Measurements from ENCODE around the gene DHRS7B. TPM values are rescaled to one million over a fixed set of nuclear protein-coding genes. Genes with fewer than 3 reads are reported as not detected.

DHRS7B gene
- total RNA-seq, 4 donors from 2014 or later: 17.0 to 44.2 (median 37.4) TPM

DNA sequence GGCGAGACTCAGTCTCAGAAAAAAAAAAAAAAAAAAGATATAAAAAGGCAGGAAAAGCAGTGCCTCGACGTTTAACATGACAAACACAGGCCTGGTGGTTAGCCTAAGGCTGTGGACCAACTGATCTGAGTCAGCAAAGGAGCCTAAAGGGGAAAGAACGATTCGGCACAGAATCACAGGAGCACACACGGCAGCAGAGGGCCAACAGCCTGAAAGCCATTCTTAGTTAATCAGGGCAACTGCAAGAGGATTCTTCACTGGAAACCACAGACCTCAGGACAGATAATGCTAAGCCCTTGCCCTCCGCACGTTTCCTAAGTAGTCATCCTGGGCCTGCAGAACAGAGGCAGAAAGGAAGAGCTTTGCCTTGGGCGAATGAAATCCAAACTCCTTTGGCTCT, 72.5 kb downstream of the DHRS7B start:
- 34 to 61% methylated on average over 5 to 8 of the region's 9 CpGs for WGBS, 2 donors (ENCODE audit: low coverage in 1 of 2)
- H3K36me3 ChIP-seq: peaks cover 0 to 37% of the 10 kb centered on the region in 2 donors
- H3K4me3 ChIP-seq: no peak overlapping the region
- peaks cover 0 to 69% (median 13%) of the 10 kb centered on the region in 3 donors for H3K4me1 ChIP-seq
- ATAC-seq: no peak
- no peaks in the 10 kb centered on the region for H3K27me3 ChIP-seq
- no peak for TF ChIP-seq POLR2AphosphoS5 (IDR thresholded peaks at IDR 0.05)
- TF ChIP-seq, protein P1, sequence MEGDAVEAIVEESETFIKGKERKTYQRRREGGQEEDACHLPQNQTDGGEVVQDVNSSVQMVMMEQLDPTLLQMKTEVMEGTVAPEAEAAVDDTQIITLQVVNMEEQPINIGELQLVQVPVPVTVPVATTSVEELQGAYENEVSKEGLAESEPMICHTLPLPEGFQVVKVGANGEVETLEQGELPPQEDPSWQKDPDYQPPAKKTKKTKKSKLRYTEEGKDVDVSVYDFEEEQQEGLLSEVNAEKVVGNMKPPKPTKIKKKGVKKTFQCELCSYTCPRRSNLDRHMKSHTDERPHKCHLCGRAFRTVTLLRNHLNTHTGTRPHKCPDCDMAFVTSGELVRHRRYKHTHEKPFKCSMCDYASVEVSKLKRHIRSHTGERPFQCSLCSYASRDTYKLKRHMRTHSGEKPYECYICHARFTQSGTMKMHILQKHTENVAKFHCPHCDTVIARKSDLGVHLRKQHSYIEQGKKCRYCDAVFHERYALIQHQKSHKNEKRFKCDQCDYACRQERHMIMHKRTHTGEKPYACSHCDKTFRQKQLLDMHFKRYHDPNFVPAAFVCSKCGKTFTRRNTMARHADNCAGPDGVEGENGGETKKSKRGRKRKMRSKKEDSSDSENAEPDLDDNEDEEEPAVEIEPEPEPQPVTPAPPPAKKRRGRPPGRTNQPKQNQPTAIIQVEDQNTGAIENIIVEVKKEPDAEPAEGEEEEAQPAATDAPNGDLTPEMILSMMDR (IDR thresholded peaks at IDR 0.05): no peak
- no peak for TF ChIP-seq EP300 (IDR thresholded peaks at IDR 0.05)
- no peak for TF ChIP-seq POLR2A (IDR thresholded peaks at IDR 0.05)
- no peak overlapping the region for H3K27ac ChIP-seq
- H3K9me3 ChIP-seq: no peaks in the 10 kb centered on the region

DNA sequence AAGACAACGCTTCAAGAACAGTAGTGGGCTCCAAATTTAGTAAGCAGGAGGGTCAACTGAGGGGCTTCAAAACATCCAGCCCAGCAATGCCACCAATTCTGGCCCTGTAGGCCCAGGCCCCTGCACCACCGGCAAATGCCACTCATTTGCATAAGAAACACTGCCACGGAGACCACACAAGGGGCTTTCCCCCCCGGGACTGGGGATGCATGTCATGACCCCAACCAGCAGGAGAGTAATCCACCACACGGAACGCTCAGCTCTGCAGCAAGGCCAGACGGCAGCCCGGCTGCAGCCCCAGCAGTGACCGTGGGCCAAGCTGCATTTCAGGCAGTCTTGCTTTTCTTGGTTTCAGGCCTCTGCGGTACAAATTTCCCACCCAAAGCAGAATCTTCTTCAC, 73.1 kb downstream of the DHRS7B start:
- H3K27me3 ChIP-seq: no peaks in the 10 kb centered on the region
- no peak overlapping the region for H3K4me3 ChIP-seq
- peaks cover 0 to 37% of the 10 kb centered on the region in 2 donors for H3K36me3 ChIP-seq
- no peak for ATAC-seq
- 48% methylated on average over 8 of the region's 10 CpGs; no CpG with 5 or more reads in 1 of the 2 donors for WGBS, 2 donors (ENCODE audit: low coverage in 1 of 2)
- peaks cover 0 to 69% (median 8%) of the 10 kb centered on the region in 3 donors for H3K4me1 ChIP-seq
- no peak overlapping the region for H3K27ac ChIP-seq
- no peak for TF ChIP-seq POLR2A (IDR thresholded peaks at IDR 0.05)
- no peak for TF ChIP-seq EP300 (IDR thresholded peaks at IDR 0.05)
- TF ChIP-seq, protein P1 (IDR thresholded peaks at IDR 0.05): no peak
- no peak for TF ChIP-seq POLR2AphosphoS5 (IDR thresholded peaks at IDR 0.05)
- H3K9me3 ChIP-seq: no peaks in the 10 kb centered on the region

DNA sequence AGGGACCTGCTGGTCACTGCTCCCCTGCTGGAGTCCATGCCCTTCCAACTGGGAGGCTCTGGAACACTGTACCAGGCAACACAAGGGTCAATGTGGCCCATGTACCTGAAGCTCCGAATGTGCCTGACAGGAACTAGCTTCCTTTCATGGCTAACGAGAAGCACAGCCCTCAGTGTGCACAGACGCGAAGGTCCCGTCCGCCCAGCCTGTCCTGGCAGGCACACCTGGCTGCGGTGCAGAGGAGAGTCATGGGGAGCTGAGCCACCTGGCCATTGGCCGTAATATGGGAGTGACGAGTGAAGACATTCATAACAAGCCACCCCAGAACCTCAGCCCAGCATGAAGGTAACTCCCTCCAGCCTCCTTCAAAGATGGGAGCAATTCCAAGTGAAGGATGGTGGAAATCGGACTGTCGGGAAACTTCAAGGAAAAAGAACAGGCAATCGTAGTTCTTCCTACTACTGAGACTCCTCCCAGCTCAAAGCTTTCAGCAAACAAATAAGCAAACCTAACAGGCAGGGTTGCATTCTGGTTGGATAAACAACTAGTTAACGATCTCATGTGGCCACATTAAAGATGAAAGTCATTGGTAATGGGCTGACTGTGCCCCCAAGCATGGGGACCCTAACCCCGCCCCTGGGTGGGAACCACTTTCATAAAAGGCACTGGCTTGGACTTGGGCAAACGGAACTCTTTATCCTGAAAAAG, 74.0 kb downstream of the DHRS7B start:
- WGBS, 2 donors (ENCODE audit: low coverage in 1 of 2): 68% methylated on average over 13 of the region's 15 CpGs; no CpG with 5 or more reads in 1 of the 2 donors
- H3K27me3 ChIP-seq: no peaks in the 10 kb centered on the region
- no peak overlapping the region for H3K4me3 ChIP-seq
- TF ChIP-seq EP300 (IDR thresholded peaks at IDR 0.05) (no peak), POLR2A (IDR thresholded peaks at IDR 0.05) (no peak), POLR2AphosphoS5 (IDR thresholded peaks at IDR 0.05) (no peak)
- TF ChIP-seq, protein P1 (IDR thresholded peaks at IDR 0.05): no peak
- ATAC-seq: no peak
- no peak overlapping the region for H3K27ac ChIP-seq
- H3K9me3 ChIP-seq: no peaks in the 10 kb centered on the region
- peaks cover 0 to 69% (median 5%) of the 10 kb centered on the region in 3 donors for H3K4me1 ChIP-seq
- peaks cover 0 to 36% of the 10 kb centered on the region in 2 donors for H3K36me3 ChIP-seq

DNA sequence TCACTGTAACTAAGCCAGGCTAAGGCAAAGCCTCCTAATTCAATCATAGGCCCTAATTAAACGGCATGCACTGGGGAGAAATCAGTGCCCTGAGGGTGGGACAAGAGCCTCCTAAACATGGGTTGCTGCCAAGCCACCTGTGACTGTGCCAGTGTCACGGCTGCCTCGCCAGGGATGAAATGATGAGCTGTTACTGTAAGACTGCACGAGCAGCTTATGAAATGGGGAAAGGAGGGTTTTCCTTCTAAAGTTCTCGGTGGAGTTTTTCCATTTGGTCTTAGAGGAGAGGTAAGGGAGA, 74.5 kb downstream of the DHRS7B start:
- Histone ChIP-seq H3K4me1 (peaks cover 0 to 71% (median 5%) of the 10 kb centered on the region in 3 donors), H3K27ac (no peak overlapping the region), H3K27me3 (no peaks in the 10 kb centered on the region), H3K36me3 (peaks cover 0 to 33% of the 10 kb centered on the region in 2 donors), H3K4me3 (no peak overlapping the region), H3K9me3 (no peaks in the 10 kb centered on the region)
- 14 to 37% methylated on average over 4 of the region's 5 CpGs for WGBS, 2 donors (ENCODE audit: low coverage in 1 of 2)
- no peak for ATAC-seq
- TF ChIP-seq, protein P1 (IDR thresholded peaks at IDR 0.05): no peak
- no peak for TF ChIP-seq POLR2A (IDR thresholded peaks at IDR 0.05)
- no peak for TF ChIP-seq POLR2AphosphoS5 (IDR thresholded peaks at IDR 0.05)
- TF ChIP-seq EP300 (IDR thresholded peaks at IDR 0.05): no peak

DNA sequence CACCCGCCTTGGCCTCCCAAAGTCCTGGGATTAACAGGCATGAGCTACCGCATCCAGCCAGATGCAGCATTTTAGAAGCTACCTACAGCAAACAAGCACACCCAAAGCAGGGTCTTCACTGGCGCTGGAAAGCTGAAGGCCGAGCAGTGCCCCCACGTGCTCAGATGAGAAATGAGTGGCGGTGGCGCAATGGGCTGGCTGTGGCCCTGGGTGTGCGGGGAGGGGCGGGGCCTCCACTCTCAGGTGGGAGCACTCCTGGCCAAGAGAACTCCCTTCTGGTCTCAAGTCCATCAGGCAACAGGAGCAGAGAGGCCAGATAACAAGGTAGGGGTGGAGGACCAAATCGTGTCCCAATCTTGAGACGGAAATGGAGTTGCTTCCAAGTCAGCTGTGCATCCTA, 75.1 kb downstream of the DHRS7B start:
- Histone ChIP-seq H3K9me3 (no peaks in the 10 kb centered on the region), H3K27ac (no peak overlapping the region), H3K4me3 (no peak overlapping the region), H3K36me3 (peaks cover 0 to 29% of the 10 kb centered on the region in 2 donors), H3K27me3 (no peaks in the 10 kb centered on the region), H3K4me1 (peaks cover 0 to 74% (median 5%) of the 10 kb centered on the region in 3 donors)
- no peak for ATAC-seq
- WGBS, 2 donors (ENCODE audit: low coverage in 1 of 2): 88 to 93% methylated on average over 2 to 3 of the region's 11 CpGs
- TF ChIP-seq, protein P1 (IDR thresholded peaks at IDR 0.05): no peak
- TF ChIP-seq POLR2AphosphoS5 (IDR thresholded peaks at IDR 0.05): no peak
- no peak for TF ChIP-seq POLR2A (IDR thresholded peaks at IDR 0.05)
- no peak for TF ChIP-seq EP300 (IDR thresholded peaks at IDR 0.05)
